ENCODE results near the gene LPAR3. TPM values are rescaled to one million over a fixed set of nuclear protein-coding genes. Genes with fewer than 3 reads are reported as not detected.

LPAR3 gene
- total RNA-seq, 1 experiment from 2014 or later: 9.8 TPM

- ATAC-seq (no peak), DNase-seq (no peak)
- Histone ChIP-seq H3K9me2 (replicated peaks; ENCODE audit: low read length) (no peaks in the 10 kb centered on the region), H3K4me3 (ENCODE audit: low read length) (no peak overlapping the region), H3K9me3 (ENCODE audit: low read length) (no peaks in the 10 kb centered on the region), H3K4me2 (ENCODE audit: low read length) (no peak overlapping the region), H3K36me3 (ENCODE audit: low read depth, low read length) (no peaks in the 10 kb centered on the region), H4K20me1 (ENCODE audit: low read length) (no peaks in the 10 kb centered on the region), H2AFZ (ENCODE audit: low read length) (no peak overlapping the region), H3K27me3 (ENCODE audit: low read length) (no peaks in the 10 kb centered on the region), H3F3A (ENCODE audit: low read length, unreplicated experiment) (no peaks in the 10 kb centered on the region), H3K79me2 (ENCODE audit: low read length) (0 out of 2 replicates have a peak, but pooled peaks cover 10% of the 10 kb centered on the region), H3K4me1 (ENCODE audit: insufficient read depth, low read length) (no peaks in the 10 kb centered on the region; the same call in 1 of the 2 replicates), H3K9ac (ENCODE audit: low read length) (no peak overlapping the region), H3K27ac (ENCODE audit: low read length) (no peak overlapping the region)
- TF ChIP-seq CTCF (conservative IDR thresholded peaks at IDR 0.05; ENCODE audit: low read depth, low read length) (no peak), EZH2 (IDR thresholded peaks at IDR 0.05; ENCODE audit: low read length, unreplicated experiment) (no peak), EZH2phosphoT487 (IDR thresholded peaks at IDR 0.05; ENCODE audit: borderline replicate concordance, low read length) (no peak)
- intact Hi-C loops (cut with micrococcal nuclease): no loop called here
- ChIA-PET POLR2A (ENCODE audit: unreplicated experiment) (interaction anchor here (0.6 kb wide), 1 partner anchor 156 kb away, joined by 4 read pairs; no protein-coding TSS in a partner anchor), CTCF (no interaction called here)
- no TSS peak for BruUV-seq (replicated peaks)
Observed at GRCh38 chr1:84869720-84870119, 23.3 kb downstream of the LPAR3 start.

- no peaks in the 10 kb centered on the region for H3K9me3 ChIP-seq (ENCODE audit: low read length)
- DNase-seq (no peak), ATAC-seq (no peak)
- H3K27me3 ChIP-seq (ENCODE audit: low read length): no peaks in the 10 kb centered on the region
- BruUV-seq (replicated peaks): no TSS peak
- no peak overlapping the region for H3K9ac ChIP-seq (ENCODE audit: low read length)
- no peaks in the 10 kb centered on the region for H3K79me2 ChIP-seq (ENCODE audit: low read length)
- H3K4me1 ChIP-seq (ENCODE audit: insufficient read depth, low read length): no peaks in the 10 kb centered on the region
- CTCF ChIA-PET: no interaction called here
- POLR2A ChIA-PET (ENCODE audit: unreplicated experiment): no interaction called here
- no peak overlapping the region for H3K4me3 ChIP-seq (ENCODE audit: low read length)
- H3K36me3 ChIP-seq (ENCODE audit: low read depth, low read length): no peaks in the 10 kb centered on the region
- no peaks in the 10 kb centered on the region for H3F3A ChIP-seq (ENCODE audit: low read length, unreplicated experiment)
- no peaks in the 10 kb centered on the region for H4K20me1 ChIP-seq (ENCODE audit: low read length)
- intact Hi-C loops (cut with micrococcal nuclease): no loop called here
- H2AFZ ChIP-seq (ENCODE audit: low read length): no peak overlapping the region
- TF ChIP-seq EZH2 (IDR thresholded peaks at IDR 0.05; ENCODE audit: low read length, unreplicated experiment): no peak
- no peak for TF ChIP-seq CTCF (conservative IDR thresholded peaks at IDR 0.05; ENCODE audit: low read depth, low read length)
- TF ChIP-seq EZH2phosphoT487 (IDR thresholded peaks at IDR 0.05; ENCODE audit: borderline replicate concordance, low read length): no peak
- no peak overlapping the region for H3K4me2 ChIP-seq (ENCODE audit: low read length)
- no peaks in the 10 kb centered on the region for H3K9me2 ChIP-seq (replicated peaks; ENCODE audit: low read length)
- no peak overlapping the region for H3K27ac ChIP-seq (ENCODE audit: low read length)
Observed at GRCh38 chr1:84862810-84863251, 30.2 kb downstream of the LPAR3 start.

GRCh38 chr1:84861988-84862644 lies 30.9 kb downstream of the LPAR3 start:
- Histone ChIP-seq H3K36me3 (ENCODE audit: low read depth, low read length) (no peaks in the 10 kb centered on the region), H3F3A (ENCODE audit: low read length, unreplicated experiment) (no peaks in the 10 kb centered on the region), H3K79me2 (ENCODE audit: low read length) (no peaks in the 10 kb centered on the region), H3K27me3 (ENCODE audit: low read length) (no peaks in the 10 kb centered on the region), H2AFZ (ENCODE audit: low read length) (no peak overlapping the region), H3K4me1 (ENCODE audit: insufficient read depth, low read length) (no peaks in the 10 kb centered on the region), H3K9me3 (ENCODE audit: low read length) (no peaks in the 10 kb centered on the region), H3K4me3 (ENCODE audit: low read length) (no peak overlapping the region), H3K9me2 (replicated peaks; ENCODE audit: low read length) (no peaks in the 10 kb centered on the region), H3K9ac (ENCODE audit: low read length) (no peak overlapping the region), H4K20me1 (ENCODE audit: low read length) (no peaks in the 10 kb centered on the region), H3K27ac (ENCODE audit: low read length) (no peak overlapping the region), H3K4me2 (ENCODE audit: low read length) (no peak overlapping the region)
- BruUV-seq (replicated peaks): no TSS peak
- ChIA-PET CTCF (no interaction called here), POLR2A (ENCODE audit: unreplicated experiment) (no interaction called here)
- TF ChIP-seq EZH2phosphoT487 (IDR thresholded peaks at IDR 0.05; ENCODE audit: borderline replicate concordance, low read length): no peak
- TF ChIP-seq EZH2 (IDR thresholded peaks at IDR 0.05; ENCODE audit: low read length, unreplicated experiment): no peak
- no peak for TF ChIP-seq CTCF (conservative IDR thresholded peaks at IDR 0.05; ENCODE audit: low read depth, low read length)
- intact Hi-C loops (cut with micrococcal nuclease): no loop called here
- DNase-seq (no peak), ATAC-seq (no peak)

All from PC-3 (cell line).